GM12878 (cell line): ENCODE measurements around the gene GPR176. TPM values are rescaled to one million over a fixed set of nuclear protein-coding genes. Genes with fewer than 3 reads are reported as not detected.

ENCODE experiments used
- ATAC-seq: fragments of 200-7000 bp; cut with Tn5 transposase; 3 replicates; pipeline ENCODE4 v1.9.1; 2020; ENCODE audit warnings: mild to moderate bottlenecking, moderate library complexity
- BruUV-seq: library from RNA; stranded (reverse); fragments of 400-500 nt; replicated peaks from 2 replicates; lab custom pipeline; 2021; lab: Mats Ljungman, UMichigan
- CTCF ChIA-PET: fragments of 300-600 bp; sonication (Branson Sonifier 250); formaldehyde crosslinking; extraction: SDS; loops from one replicate; lab custom pipeline; 2021; ENCODE audit warnings: inconsistent platforms; lab: Yijun Ruan, JAX
- POLR2A ChIA-PET: fragments of 350-600 bp; formaldehyde crosslinking; extraction: SDS; loops from one replicate; lab custom pipeline; 2021; ENCODE audit warnings: inconsistent platforms; lab: Charles Lee
- RAD21 ChIA-PET: fragments of 300-600 bp; sonication (Branson Sonifier 250); formaldehyde crosslinking; loops from one replicate; lab custom pipeline; 2023; ENCODE audit warnings: antibody characterized with exemption; ENCODE audit not compliant: unreplicated experiment; lab: Charles Lee
- SMC1A ChIA-PET: fragments of 300-600 bp; sonication (Branson Sonifier 250); formaldehyde crosslinking; loops from one replicate; lab custom pipeline; 2023; ENCODE audit not compliant: unreplicated experiment, uncharacterized antibody; lab: Charles Lee
- DNase-seq: peaks from one replicate; pipeline ENCODE4 v3.0.0-alpha.2; 2011; ENCODE audit warnings: low read depth, low spot score
- FAIRE-seq: peaks from 3 replicates; lab custom pipeline; 2011; peaks lifted over from hg19 to GRCh38; lab: Jason Lieb, UNC
- H2AFZ ChIP-seq: 2 replicates; pipeline ENCODE4 v1.6.0; 2011; ENCODE audit warnings: low read depth, low read length, control low read depth; ENCODE audit not compliant: control insufficient read depth
- H3K27ac ChIP-seq: 2 replicates; pipeline ENCODE4 v1.5.1; 2011; ENCODE audit warnings: control low read depth; ENCODE audit not compliant: control insufficient read depth, insufficient read depth
- H3K27me3 ChIP-seq, 2 experiments: replicated peaks in 1 of 2; 2 replicates each; pipeline versions ENCODE4 v1.6.0 to v1.6.1; 2011; ENCODE audit warnings: low read length in 1 of 2; ENCODE audit not compliant: control insufficient read depth in 2 of 2, insufficient read depth in 2 of 2
- H3K36me3 ChIP-seq, 2 experiments: 2 replicates each; pipeline ENCODE4 v1.5.1; 2011; ENCODE audit warnings: low read length in 1 of 2; ENCODE audit not compliant: control insufficient read depth in 2 of 2, insufficient read depth in 2 of 2
- H3K4me1 ChIP-seq: 2 replicates; pipeline ENCODE4 v1.6.1; 2011; ENCODE audit warnings: mild to moderate bottlenecking, low read length, moderate library complexity, mixed read lengths; ENCODE audit not compliant: control insufficient read depth, insufficient read depth
- H3K4me2 ChIP-seq: 2 replicates; pipeline ENCODE4 v1.6.0; 2011; ENCODE audit warnings: control low read depth; ENCODE audit not compliant: control insufficient read depth, insufficient read depth
- H3K4me3 ChIP-seq: fragments of 200-600 bp; sonication (generic); 2 replicates; pipeline ENCODE4 v1.5.1; 2016
- H3K79me2 ChIP-seq: 2 replicates; pipeline ENCODE4 v1.6.0; 2011; ENCODE audit warnings: low read length; ENCODE audit not compliant: control insufficient read depth, insufficient read depth
- H3K9ac ChIP-seq: 2 replicates; pipeline ENCODE4 v1.8.0; 2011; ENCODE audit warnings: low read length, control low read depth, mixed read lengths; ENCODE audit not compliant: control insufficient read depth, insufficient read depth
- H3K9me3 ChIP-seq: replicated peaks from 3 replicates; pipeline ENCODE4 v1.5.1; 2011; ENCODE audit warnings: mild to moderate bottlenecking, low read length; ENCODE audit not compliant: control insufficient read depth, insufficient read depth
- H4K20me1 ChIP-seq: 2 replicates; pipeline ENCODE4 v1.6.0; 2011; ENCODE audit not compliant: control insufficient read depth, insufficient read depth
- ASH2L ChIP-seq: fragments of 300-600, 200-600 bp; sonication (generic); IDR thresholded peaks from 2 replicates; pipeline ENCODE4 v1.6.1; 2017; ENCODE audit warnings: low read depth, mild to moderate bottlenecking, borderline replicate concordance
- CHD2 ChIP-seq: IDR thresholded peaks from 2 replicates; pipeline ENCODE4 v1.6.1; 2011; ENCODE audit warnings: low read depth, low read length, improper control_type of control experiment, borderline replicate concordance
- CREM ChIP-seq: IDR thresholded peaks from 2 replicates; pipeline ENCODE4 v1.6.1; 2014; ENCODE audit warnings: antibody characterized with exemption, low read depth
- DPF2 ChIP-seq: fragments of 450-650 bp; IDR thresholded peaks from 2 replicates; pipeline ENCODE4 v1.6.1; 2017; ENCODE audit warnings: mild to moderate bottlenecking
- EED ChIP-seq: sonication (generic); IDR thresholded peaks from 2 replicates; pipeline ENCODE4 v1.6.1; 2016; ENCODE audit warnings: antibody characterized with exemption, low read depth
- FOXM1 ChIP-seq: IDR thresholded peaks from 2 replicates; pipeline ENCODE4 v1.6.1; 2012; ENCODE audit warnings: low read depth, mild to moderate bottlenecking, inconsistent platforms, low read length, moderate library complexity
- NBN ChIP-seq: fragments of 450-650 bp; IDR thresholded peaks from 2 replicates; pipeline ENCODE4 v1.6.1; 2016
- NR2C2 ChIP-seq: IDR thresholded peaks from 2 replicates; pipeline ENCODE4 v1.6.1; 2011; ENCODE audit warnings: borderline replicate concordance, low read depth; ENCODE audit not compliant: control insufficient read depth, insufficient read length
- RELA ChIP-seq: fragments of 450-650 bp; IDR thresholded peaks from 2 replicates; pipeline ENCODE4 v1.8.0; 2014; ENCODE audit warnings: borderline replicate concordance; ENCODE audit not compliant: partially characterized antibody
- SMC3 ChIP-seq: IDR thresholded peaks from 2 replicates; pipeline ENCODE4 v1.6.1; 2011; ENCODE audit warnings: low read length, improper control_type of control experiment, borderline replicate concordance
- ZNF217 ChIP-seq: fragments of 450-650 bp; IDR thresholded peaks from 2 replicates; pipeline ENCODE4 v1.6.1; 2017; ENCODE audit warnings: antibody characterized with exemption, mild to moderate bottlenecking
- ZNF274 ChIP-seq: IDR thresholded peaks from one replicate; pipeline ENCODE4 v1.8.0; 2011; ENCODE audit not compliant: insufficient read length, insufficient read depth
- WGBS: methylation state at CpG from one replicate; pipeline ENCODE4 v1.1.6; 2016; ENCODE audit warnings: low lambda C conversion rate; ENCODE audit not compliant: insufficient replicate concordance, insufficient coverage; ENCODE audit errors: missing lambda C conversion rate; 5-methylcytosine and 5-hydroxymethylcytosine counted together
- in situ Hi-C: fragments of 300-500 bp; cut with MboI; formaldehyde crosslinking; loops from 9 replicates; pipeline ENCODE4 v1.14.3; 2018; ENCODE audit warnings: mixed read lengths
- intact Hi-C: fragments of 100-400 bp; cut with micrococcal nuclease; formaldehyde crosslinking; loops from one replicate; pipeline ENCODE4 v1.14.2; 2022; ENCODE audit not compliant: unreplicated experiment
- polyA plus RNA-seq, 11 experiments: library from polyadenylated mRNA; depleted of rRNA in 4 of 11; unstranded in 6 of 11; stranded (reverse) in 5 of 11; fragments of >200 nt; fragmentation: Nextera tagmentation in 4 of 11; fragmentation: Illumina TruSeq in 1 of 11; extraction: Ambion mirVana in 4 of 11; extraction: Trizol in 1 of 11; gene quantifications; 1 replicate in 1 of 11; 2 replicates in 10 of 11; pipeline versions ENCODE4 v1.2.1 to v1.2.3, GENCODE V29; 2011 to 2016; ENCODE audit warnings: inconsistent platforms in 2 of 11, missing spikeins in 2 of 11, low read depth in 1 of 11
- total RNA-seq, 4 experiments: library from RNA; depleted of rRNA in 3 of 4; stranded (reverse); fragments of >200 nt in 3 of 4; fragmentation: Illumina TruSeq in 1 of 4; extraction: Trizol in 1 of 4; gene quantifications; 2 replicates each; pipeline versions ENCODE4 v1.2.1 to v1.2.3, GENCODE V29; 2013 to 2021
- TF ChIP-seq, protein P1 (sequence below): IDR thresholded peaks from 2 replicates; pipeline ENCODE4 v1.6.1; 2011; ENCODE audit warnings: mild to moderate bottlenecking, low read depth, low read length, moderate library complexity; ENCODE audit not compliant: insufficient replicate concordance
- TF ChIP-seq, protein P2 (sequence below): fragments of 450-650 bp; IDR thresholded peaks from 2 replicates; pipeline ENCODE4 v1.6.1; 2018; ENCODE audit warnings: borderline replicate concordance, mild to moderate bottlenecking; ENCODE audit not compliant: partially characterized antibody
- TF ChIP-seq, protein P3 (sequence below): IDR thresholded peaks from 2 replicates; pipeline ENCODE4 v1.6.1; 2012; ENCODE audit warnings: low read depth, low read length, improper control_type of control experiment
- TF ChIP-seq, protein P4 (sequence below): IDR thresholded peaks from 2 replicates; pipeline ENCODE4 v1.6.1; 2011; ENCODE audit warnings: borderline replicate concordance, low read depth, mild to moderate bottlenecking, moderate library complexity, mixed read lengths, low read length; ENCODE audit not compliant: insufficient read depth; ENCODE audit errors: extremely low read length
- TF ChIP-seq, protein P5 (sequence below): fragments of 450-650 bp; IDR thresholded peaks from 2 replicates; pipeline ENCODE4 v1.6.1; 2017; ENCODE audit warnings: borderline replicate concordance

GPR176 gene
- total and polyA plus RNA-seq, 10 of the 15 experiments (the other 5 are each of a cell fraction or from before 2014, with no cell fraction given), result 0.02 to 0.33 (median 0.16) TPM; not detected in 4

DNA sequence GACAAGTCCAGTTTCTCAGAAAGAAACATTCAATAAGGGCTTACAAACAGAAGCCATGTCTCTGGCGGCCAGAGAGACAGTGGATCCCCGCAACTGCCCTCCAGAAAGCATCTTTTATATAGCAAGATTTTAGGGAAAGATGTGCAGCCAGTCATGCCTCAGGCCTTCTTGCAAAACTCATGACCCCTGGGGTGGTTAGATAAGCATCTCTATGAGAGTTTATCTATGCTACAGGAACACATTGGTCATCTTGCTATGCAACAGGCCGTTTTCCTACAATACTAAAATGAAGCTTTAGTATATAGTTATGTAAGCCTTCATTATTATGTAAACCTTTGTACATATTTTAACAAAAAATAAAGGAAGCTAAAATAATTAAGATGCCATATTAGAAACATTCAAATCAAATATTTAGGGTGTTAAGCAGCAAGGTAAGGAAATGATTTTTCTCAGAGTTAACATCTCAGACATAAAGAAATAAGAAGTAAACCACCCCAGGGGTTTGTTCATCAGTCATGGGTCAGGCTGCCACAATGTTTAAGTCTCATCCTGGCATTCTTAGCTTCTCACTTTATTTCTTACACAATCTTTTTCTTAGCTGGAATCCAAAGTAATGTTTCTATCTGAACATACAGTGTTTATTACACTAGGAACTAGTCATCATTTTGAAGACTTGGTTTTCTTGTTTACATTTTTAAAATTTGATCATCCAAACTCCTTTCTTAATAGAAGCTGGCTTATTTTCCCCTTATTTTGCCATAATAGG, 131.1 kb downstream of the GPR176 start:
- Histone ChIP-seq H3K79me2 (no peaks in the 10 kb centered on the region), H2AFZ (no peak overlapping the region; the same call in 1 of the 2 replicates), H3K27me3 (no peaks in the 10 kb centered on the region), H3K4me1 (peaks cover 15% of the 10 kb centered on the region), H3K36me3 (no peaks in the 10 kb centered on the region; a peak in 1 of 4 replicates), H3K9ac (no peak overlapping the region), H3K4me3 (no peak overlapping the region), H3K27ac (no peak overlapping the region), H4K20me1 (no peaks in the 10 kb centered on the region), H3K4me2 (no peak overlapping the region), H3K9me3 (no peaks in the 10 kb centered on the region)
- ChIA-PET CTCF (interaction anchor here (0.9 to 3.7 kb wide), 17 partner anchors 9 to 548 kb away, joined by 3 to 81 read pairs (median 7); no protein-coding TSS in a partner anchor), POLR2A (interaction anchor here (0.7 to 1.7 kb wide), 5 partner anchors 12 to 318 kb away, joined by 3 to 7 read pairs (median 3); no protein-coding TSS in a partner anchor), RAD21 (interaction anchor here (1.1 to 3.2 kb wide), 10 partner anchors 10 to 534 kb away, joined by 3 to 52 read pairs (median 4); partner anchors contain the start of gene EIF2AK4), SMC1A (interaction anchor here (1.0 to 4.3 kb wide), 22 partner anchors 10 to 521 kb away, joined by 3 to 80 read pairs (median 4); partner anchors contain the start of gene SRP14)
- DNase-seq, result no peak
- no TSS peak for BruUV-seq
- no peak for FAIRE-seq
- in situ Hi-C loops (loop anchor here (5.0 to 10.0 kb wide), 3 partner anchors 88 to 486 kb away; partner anchors contain the start of gene BMF), intact Hi-C loops (loop anchor here (5.0 kb wide), 3 partner anchors 143 to 318 kb away; partner anchors contain the start of genes BMF and EIF2AK4)
- 73% methylated on average over 3 of the region's 3 CpGs for WGBS
- no peak for ATAC-seq
- no peak for TF ChIP-seq EED
- no peak for TF ChIP-seq NR2C2
- no peak for TF ChIP-seq RELA
- TF ChIP-seq DPF2, result no peak
- TF ChIP-seq ASH2L, result no peak
- no peak for TF ChIP-seq ZNF217
- no peak for TF ChIP-seq SMC3
- TF ChIP-seq, protein P1, sequence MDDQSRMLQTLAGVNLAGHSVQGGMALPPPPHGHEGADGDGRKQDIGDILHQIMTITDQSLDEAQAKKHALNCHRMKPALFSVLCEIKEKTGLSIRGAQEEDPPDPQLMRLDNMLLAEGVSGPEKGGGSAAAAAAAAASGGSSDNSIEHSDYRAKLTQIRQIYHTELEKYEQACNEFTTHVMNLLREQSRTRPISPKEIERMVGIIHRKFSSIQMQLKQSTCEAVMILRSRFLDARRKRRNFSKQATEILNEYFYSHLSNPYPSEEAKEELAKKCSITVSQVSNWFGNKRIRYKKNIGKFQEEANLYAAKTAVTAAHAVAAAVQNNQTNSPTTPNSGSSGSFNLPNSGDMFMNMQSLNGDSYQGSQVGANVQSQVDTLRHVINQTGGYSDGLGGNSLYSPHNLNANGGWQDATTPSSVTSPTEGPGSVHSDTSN, result no peak
- TF ChIP-seq, protein P2, sequence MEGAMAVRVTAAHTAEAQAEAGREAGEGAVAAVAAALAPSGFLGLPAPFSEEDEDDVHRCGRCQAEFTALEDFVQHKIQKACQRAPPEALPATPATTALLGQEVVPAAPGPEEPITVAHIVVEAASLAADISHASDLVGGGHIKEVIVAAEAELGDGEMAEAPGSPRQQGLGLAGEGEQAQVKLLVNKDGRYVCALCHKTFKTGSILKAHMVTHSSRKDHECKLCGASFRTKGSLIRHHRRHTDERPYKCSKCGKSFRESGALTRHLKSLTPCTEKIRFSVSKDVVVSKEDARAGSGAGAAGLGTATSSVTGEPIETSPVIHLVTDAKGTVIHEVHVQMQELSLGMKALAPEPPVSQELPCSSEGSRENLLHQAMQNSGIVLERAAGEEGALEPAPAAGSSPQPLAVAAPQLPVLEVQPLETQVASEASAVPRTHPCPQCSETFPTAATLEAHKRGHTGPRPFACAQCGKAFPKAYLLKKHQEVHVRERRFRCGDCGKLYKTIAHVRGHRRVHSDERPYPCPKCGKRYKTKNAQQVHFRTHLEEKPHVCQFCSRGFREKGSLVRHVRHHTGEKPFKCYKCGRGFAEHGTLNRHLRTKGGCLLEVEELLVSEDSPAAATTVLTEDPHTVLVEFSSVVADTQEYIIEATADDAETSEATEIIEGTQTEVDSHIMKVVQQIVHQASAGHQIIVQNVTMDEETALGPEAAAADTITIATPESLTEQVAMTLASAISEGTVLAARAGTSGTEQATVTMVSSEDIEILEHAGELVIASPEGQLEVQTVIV, result no peak
- no peak for TF ChIP-seq CREM
- no peak for TF ChIP-seq FOXM1
- TF ChIP-seq CHD2, result no peak
- TF ChIP-seq, protein P3, sequence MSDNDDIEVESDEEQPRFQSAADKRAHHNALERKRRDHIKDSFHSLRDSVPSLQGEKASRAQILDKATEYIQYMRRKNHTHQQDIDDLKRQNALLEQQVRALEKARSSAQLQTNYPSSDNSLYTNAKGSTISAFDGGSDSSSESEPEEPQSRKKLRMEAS, result no peak
- no peak for TF ChIP-seq ZNF274
- TF ChIP-seq, protein P4, sequence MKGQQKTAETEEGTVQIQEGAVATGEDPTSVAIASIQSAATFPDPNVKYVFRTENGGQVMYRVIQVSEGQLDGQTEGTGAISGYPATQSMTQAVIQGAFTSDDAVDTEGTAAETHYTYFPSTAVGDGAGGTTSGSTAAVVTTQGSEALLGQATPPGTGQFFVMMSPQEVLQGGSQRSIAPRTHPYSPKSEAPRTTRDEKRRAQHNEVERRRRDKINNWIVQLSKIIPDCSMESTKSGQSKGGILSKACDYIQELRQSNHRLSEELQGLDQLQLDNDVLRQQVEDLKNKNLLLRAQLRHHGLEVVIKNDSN, result no peak
- TF ChIP-seq, protein P5, sequence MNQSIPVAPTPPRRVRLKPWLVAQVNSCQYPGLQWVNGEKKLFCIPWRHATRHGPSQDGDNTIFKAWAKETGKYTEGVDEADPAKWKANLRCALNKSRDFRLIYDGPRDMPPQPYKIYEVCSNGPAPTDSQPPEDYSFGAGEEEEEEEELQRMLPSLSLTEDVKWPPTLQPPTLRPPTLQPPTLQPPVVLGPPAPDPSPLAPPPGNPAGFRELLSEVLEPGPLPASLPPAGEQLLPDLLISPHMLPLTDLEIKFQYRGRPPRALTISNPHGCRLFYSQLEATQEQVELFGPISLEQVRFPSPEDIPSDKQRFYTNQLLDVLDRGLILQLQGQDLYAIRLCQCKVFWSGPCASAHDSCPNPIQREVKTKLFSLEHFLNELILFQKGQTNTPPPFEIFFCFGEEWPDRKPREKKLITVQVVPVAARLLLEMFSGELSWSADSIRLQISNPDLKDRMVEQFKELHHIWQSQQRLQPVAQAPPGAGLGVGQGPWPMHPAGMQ, result no peak
- no peak for TF ChIP-seq NBN
